NCI-H526 (cell line): ENCODE data around the gene ESR1.

Source experiments
- DNase-seq, 2 experiments: peaks; one replicate each; lab custom pipeline; 2025; lab: John Stamatoyannopoulos, UW

ESR1 gene

DNA sequence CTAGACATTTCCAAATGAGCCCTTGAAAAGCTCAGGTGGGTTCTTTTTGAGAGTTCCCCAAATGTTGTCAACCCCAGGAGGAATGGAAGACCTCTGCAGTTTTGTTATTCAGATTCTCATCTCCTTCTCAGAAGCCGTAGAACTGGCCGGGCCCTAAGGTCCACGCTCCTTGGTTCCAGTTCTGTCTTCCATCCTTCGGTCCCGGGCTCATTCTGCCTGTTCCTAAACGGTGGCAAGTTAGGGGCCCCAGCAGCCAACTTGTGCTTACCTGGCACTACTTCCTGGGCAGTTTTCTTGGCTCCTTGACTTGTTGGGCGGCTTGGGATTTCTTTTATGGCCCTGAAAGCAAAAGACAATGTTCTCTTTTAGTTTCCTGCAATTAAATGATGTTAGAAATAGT lies 6.4 kb downstream of the ESR1 start:
- DNase-seq, result no peak

GRCh38 chr6:151814614-151815013 lies 7.1 kb downstream of the ESR1 start:
- DNase-seq, result no peak

- DNase-seq, result no peak
Measured at GRCh38 chr6:151822252-151823111, 15.0 kb downstream of the ESR1 start.

DNA sequence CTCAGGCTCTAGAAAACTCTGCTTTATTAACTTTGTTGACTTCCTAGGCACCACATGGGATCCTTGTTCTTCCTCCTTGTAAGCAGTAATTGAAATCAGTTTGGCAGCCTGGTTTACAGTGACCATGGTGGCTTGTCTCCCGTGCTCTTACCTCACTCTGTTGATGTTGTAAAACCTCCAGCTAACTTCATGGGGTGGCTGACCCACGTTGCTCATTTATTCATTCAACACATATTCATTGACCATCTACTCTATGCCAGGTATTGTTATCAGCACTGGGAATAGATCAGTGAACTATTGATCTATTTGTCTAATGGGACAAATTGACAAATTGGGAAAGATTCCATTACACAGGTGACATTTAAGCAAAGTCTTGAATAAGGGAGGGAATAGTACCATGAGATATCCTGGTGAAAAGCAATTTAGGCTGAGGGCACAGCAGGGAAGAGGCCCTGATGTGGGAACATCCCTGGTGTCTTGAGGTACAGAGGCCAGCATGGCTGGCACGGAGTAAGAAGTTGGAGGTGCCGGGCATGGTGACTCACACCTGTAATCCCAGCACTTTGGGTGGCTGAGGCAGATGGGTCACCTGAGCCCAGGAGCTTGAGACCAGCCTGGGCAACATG lies 19.1 kb downstream of the ESR1 start:
- no peak for DNase-seq

DNA sequence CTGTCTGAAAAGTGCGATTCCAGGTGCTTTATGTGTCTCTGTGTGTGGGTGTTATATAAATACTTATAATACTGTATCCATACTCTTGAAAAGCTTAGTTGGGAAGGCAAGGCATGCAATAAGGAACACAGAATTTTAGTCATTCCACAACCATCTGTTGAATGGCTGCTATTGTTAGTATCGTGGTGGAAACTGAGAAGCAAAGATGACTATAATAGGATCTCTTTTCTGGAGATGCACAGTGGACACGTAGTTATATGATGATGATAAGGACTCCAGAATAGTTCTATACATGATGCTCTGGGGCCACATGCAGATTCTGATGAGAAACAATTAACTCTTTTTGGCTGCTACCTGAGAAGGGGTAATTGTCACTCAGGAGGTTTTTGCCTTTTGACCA lies 25.2 kb downstream of the ESR1 start:
- no peak for DNase-seq

GRCh38 chr6:151835396-151835795 lies 27.9 kb downstream of the ESR1 start:
- DNase-seq, result no peak

DNA sequence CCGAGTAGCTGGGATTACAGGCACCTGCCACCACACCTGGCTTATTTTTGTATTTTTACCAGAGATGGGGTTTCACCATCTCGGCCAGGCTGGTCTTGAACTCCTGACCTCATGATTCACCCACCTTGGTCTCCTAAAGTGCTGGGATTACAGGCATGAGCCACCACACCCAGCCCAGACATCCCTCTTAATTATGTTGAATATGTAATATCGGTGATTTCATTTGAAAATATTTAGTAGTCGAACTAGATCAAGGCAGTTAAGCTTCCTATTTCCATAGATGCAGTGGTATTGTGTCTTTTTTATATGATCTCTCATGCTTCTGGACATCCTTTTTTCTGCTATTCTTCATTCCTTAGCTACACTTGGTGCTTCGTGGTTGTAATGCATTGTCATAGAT lies 29.7 kb downstream of the ESR1 start:
- no peak for DNase-seq

- no peak for DNase-seq
Measured at GRCh38 chr6:151842816-151843215, 35.3 kb downstream of the ESR1 start.

DNA sequence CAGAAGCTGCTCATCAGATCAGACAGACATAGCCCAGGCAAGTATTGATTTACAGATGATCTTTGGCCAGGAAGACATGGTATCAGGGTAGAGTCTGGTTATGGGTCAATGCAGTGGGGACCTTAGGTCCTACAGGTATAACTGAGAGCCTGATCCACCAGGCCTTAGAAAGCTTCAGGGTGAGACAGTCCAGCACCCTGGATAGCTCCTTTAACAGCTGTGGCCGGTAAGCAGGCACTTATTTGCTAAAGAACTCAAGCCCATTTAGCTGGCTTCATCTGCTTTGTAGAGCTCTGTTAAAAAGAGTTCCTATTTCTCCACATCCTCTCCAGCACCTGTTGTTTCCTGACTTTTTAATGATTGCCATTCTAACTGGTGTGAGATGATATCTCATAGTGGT lies 39.6 kb downstream of the ESR1 start:
- no peak for DNase-seq

GRCh38 chr6:151850479-151851003 lies 43.1 kb downstream of the ESR1 start:
- DNase-seq, result no peak

- no peak for DNase-seq
Measured at GRCh38 chr6:151858294-151858693, 50.8 kb downstream of the ESR1 start.

DNA sequence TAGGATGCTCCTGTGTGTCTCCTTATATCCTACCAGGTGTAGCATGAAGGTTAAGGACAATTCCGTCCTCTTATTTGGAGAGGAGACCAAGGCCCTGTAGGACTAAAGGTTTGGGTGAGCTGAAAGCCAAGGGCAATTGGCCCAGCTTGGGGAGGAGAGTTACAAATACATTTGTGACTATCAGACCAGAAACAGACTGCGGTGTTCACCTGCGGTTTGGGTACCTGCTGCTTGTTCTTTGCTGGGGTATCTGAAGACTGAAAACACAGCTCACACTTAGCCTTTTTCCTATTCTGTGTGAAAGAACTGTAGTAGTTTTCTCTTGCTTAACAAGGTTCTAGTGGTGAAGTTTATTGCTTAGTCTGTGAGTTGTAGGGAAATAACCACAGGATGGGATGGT lies 55.0 kb downstream of the ESR1 start:
- DNase-seq, result no peak

DNA sequence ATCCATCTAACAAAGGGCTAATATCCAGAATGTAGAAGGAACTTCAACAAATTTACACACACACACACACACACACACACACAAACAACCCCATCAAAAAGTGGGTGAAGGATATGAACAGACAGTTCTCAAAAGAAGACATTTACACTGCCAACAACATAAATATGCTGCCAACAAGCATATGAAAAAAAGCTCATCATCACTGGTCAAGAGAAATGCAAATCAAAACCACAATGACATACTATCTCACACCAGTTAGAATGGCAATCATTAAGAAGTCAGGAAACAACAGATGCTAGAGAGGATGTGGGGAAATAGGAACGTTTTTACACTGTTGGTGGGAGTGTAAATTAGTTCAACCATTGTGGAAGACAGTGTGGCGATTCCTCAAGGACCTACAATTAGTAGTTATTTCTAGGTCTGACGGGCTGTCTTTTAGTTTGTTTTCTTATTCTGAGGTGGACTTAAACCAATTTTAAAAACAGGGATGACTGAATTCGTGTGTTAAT lies 59.9 kb downstream of the ESR1 start:
- DNase-seq, result peak in 1 of 2 experiments; percentile 1

GRCh38 chr6:151869345-151869744 lies 61.9 kb downstream of the ESR1 start:
- no peak for DNase-seq

GRCh38 chr6:151869787-151870186 lies 62.3 kb downstream of the ESR1 start:
- no peak for DNase-seq

- no peak for DNase-seq
Measured at GRCh38 chr6:151870375-151870774, 62.9 kb downstream of the ESR1 start.

- DNase-seq, result no peak
Measured at GRCh38 chr6:151875524-151875923, 68.0 kb downstream of the ESR1 start.

GRCh38 chr6:151876122-151876521 lies 68.6 kb downstream of the ESR1 start:
- DNase-seq, result no peak

GRCh38 chr6:151877458-151877857 lies 70.0 kb downstream of the ESR1 start:
- DNase-seq, result no peak

GRCh38 chr6:151881231-151881630 lies 73.7 kb downstream of the ESR1 start:
- DNase-seq, result no peak

DNA sequence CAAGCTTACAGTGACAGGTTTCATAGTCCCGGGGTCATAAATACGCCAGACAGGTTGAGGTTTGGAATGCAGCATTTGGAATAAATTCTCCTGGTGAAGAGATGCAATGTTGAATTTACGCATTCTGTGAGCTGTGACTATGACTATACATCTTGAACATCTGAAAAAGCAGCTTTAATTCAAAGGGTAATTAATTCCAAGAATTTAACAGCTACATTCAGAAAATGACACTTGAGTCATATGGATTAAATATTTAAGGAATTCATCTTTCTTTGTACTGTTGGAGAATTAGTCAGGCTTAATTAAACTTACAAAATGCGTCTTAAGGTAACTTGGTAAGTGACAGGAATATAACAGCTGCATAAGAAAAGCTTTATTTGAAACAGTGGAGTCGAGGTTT lies 74.7 kb downstream of the ESR1 start:
- no peak for DNase-seq

DNA sequence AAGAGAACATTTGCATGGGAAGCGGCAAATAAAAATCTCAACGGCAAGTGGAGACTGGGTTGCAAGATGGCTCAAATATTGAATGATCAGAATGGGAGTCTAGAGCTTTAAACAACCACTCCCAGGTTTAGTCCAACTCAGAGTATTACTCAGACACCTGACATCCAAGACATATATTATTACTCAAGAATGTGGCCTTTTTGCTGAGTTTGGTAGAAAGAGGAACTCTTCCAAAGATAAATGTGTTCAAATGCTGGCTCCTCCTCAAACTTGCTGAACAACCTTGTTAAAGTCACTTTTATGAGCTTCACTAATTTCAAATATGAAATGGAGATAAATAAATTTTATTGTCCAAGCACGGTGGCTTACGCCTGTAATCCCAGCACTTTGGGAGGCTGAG lies 77.8 kb downstream of the ESR1 start:
- no peak for DNase-seq

GRCh38 chr6:151891524-151891923 lies 84.0 kb downstream of the ESR1 start:
- no peak for DNase-seq
